22Rv1 (cell line): ENCODE results near the gene IAH1.

ENCODE experiments used
- ZFX ChIP-seq: fragments of 450-650 bp; IDR thresholded peaks from 2 replicates; pipeline ENCODE4 v1.6.1; 2017; ENCODE audit warnings: antibody characterized with exemption, borderline replicate concordance
- TF ChIP-seq, protein P1 (sequence below): fragments of 450-650 bp; IDR thresholded peaks from 2 replicates; pipeline ENCODE4 v1.5.1; 2017; ENCODE audit warnings: mild to moderate bottlenecking

DNA sequence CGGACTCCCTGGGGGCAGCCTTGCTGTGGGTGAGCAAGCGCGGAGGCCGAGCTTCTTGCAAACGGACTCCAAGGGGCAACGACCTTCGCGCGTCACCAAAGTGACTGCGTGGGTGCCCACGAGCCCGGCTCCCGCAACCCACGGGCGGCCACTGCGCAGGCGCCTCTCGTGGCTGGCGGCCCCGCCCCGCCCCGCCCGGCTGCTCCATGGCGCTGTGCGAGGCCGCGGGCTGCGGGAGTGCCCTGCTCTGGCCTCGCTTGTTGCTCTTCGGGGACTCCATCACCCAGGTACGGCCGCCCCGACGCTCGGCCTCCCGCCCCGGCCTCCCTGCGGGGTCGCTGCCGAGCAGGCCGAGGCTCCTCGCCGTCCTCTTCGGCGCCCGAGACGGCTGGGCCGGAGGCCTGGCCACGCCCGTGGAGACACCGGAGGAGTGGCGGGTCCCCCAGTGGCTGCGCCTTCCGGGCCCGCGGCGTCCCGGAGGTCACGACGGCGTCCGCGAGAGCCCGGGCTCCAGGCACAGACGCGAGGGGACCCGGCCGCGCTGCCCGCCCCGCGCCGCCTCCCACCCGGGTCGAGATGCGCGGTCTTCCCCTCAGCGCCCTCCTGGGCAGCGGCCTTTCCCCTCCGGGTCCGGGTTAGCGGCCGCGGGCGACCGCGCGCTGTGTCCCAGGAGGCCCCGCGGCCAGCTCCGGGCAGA lies at the start of gene IAH1:
- TF ChIP-seq, protein P1, sequence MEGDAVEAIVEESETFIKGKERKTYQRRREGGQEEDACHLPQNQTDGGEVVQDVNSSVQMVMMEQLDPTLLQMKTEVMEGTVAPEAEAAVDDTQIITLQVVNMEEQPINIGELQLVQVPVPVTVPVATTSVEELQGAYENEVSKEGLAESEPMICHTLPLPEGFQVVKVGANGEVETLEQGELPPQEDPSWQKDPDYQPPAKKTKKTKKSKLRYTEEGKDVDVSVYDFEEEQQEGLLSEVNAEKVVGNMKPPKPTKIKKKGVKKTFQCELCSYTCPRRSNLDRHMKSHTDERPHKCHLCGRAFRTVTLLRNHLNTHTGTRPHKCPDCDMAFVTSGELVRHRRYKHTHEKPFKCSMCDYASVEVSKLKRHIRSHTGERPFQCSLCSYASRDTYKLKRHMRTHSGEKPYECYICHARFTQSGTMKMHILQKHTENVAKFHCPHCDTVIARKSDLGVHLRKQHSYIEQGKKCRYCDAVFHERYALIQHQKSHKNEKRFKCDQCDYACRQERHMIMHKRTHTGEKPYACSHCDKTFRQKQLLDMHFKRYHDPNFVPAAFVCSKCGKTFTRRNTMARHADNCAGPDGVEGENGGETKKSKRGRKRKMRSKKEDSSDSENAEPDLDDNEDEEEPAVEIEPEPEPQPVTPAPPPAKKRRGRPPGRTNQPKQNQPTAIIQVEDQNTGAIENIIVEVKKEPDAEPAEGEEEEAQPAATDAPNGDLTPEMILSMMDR: 0 out of 2 replicates have a peak, but pooled peaks have one; percentile 4
- 0 out of 2 replicates have a peak, but pooled peaks have one; percentile 19 for TF ChIP-seq ZFX
